IPS DF 4.7 (cell line): ENCODE results near the gene ARMCX5.

ENCODE experiments used
- DNase-seq: peaks from one replicate; pipeline ENCODE4 v3.0.0-alpha.2; 2013; ENCODE audit warnings: low spot score; ENCODE audit errors: extremely low read depth

ARMCX5 gene

DNA sequence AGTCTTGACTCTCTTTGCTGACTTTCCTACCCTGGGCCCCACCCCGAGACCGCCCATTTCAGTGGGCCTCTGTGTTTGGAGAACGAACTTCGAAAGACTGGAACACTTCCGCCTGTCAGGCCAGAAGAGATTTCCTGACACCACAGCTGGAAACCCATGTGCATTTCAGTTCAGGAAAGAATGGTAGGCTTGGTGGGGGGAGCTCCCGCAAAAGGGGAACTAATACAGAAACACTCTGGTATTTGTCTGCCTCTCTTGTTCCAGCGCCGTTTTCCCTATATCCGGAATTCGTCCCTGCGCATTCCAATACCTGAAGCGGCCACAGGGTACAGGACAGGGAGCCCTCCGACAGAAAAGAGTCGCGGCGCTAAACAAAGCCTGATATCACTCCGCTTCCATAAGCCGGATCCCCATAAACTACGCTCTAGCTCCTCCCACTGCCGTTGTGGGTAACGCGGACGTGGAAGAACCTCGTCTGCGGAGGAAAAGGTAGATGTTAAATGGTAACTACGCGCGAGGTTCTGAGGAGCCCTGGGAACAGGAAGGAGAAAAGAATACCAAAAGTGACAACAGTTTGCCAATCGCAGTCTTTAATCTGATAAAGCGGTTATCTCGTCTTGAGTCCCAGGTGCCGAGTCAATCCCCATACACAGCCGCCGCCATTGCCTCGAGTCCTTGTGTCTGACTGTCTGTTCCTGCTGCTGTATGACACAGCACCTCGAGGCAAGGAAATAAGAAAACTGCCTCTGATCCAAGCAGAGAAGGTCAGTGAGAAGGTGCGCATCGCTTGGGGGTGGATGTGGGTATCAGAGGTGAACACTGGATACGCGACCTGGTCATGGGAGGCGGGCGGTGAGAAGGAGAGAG is at the start of gene ARMCX5:
Gene ARMCX5, plus strand, starts transcription at position 432 of the 867 bp plus-strand sequence. CDS start 2,627 bp downstream, outside the sequence.
- peak; percentile 36 for DNase-seq

DNA sequence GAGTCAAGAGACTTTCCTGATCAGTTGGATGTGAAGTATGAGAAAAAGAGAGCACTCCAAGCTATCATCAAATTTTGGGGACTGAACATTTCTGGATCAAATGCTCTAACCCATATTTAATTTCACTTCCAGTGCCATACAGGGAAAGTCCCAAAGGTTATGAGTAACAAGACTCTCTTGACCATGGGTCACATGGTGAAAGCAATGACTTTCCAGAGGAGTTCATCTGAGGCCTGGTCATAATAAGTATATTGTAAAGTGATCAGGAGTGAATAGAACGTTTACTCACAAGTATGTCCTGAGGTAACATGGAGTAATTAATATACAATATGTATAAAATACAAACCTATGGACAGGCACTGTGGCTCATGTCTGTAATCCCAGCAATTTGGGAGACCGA is 40.7 kb upstream of the ARMCX5 start:
- no peak for DNase-seq

DNA sequence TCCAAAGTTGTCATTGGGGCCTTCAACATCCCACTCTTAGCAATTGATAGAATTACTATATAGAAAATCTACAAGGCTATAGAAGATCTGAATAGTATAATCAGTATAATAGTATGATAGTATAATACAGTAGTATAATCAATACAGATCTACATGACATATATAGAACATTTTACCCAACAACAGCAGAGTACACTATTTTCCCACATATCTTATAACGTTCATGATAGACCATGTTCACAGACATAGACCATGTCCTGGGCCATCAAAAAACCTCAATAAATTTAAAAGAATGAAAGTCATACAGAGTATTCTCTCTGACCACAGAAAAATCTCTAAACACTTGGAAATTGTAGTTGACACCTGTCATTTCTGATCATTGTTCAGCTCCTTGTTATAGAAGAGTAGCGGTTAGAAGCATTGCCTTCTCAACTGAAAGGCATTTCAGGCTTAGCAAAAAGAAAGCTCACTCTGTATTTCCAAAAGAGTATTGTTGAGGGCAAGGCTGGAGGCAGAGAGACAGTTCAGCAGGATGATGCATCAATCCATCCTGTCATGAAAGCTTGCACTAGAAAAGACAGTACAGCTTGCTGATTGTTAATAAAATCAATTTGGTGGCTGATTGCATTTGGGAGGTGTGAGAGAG is 38.8 kb upstream of the ARMCX5 start:
- DNase-seq: no peak

DNA sequence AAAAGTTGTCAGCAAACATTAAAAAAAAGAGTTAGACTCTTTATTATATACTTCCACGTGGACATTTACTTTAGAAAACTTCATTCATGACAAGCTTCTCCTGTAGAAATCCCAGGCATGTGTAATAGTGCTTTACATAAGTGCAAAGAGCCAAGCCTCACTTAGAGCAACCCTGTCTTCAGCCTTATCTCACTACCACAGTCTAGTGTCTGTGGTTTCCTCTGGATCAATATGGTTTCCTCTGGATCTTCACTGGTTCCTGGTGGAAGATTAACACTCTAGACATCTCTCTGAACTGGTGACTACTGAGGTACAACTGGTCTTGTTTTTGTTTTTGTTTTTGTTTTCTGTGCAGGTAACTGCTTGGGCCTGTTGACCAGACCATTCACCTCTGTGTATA is 18.4 kb upstream of the ARMCX5 start:
- no peak for DNase-seq

DNA sequence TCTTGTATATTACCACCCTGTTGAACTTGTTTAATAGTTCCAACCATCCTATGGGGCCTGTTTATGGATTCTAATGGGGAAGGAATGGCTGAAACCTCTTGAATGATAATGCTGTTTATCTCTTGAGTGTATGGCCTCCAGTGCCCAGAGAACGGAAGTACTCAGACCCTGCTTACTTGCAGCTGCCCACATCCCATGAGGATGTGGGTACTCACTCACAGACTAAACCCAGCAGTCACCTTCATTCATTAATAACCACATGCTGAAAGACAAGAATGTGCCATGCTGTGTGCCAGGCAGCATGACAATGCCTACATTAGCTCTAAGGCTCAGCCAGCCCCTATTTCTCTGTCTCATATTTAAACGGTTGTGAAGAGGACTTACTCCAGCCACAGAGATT is 5.9 kb upstream of the ARMCX5 start:
- DNase-seq: no peak

GRCh38 chrX:102599951-102600579 is 750 bp downstream of the ARMCX5 start:
- DNase-seq: no peak

DNA sequence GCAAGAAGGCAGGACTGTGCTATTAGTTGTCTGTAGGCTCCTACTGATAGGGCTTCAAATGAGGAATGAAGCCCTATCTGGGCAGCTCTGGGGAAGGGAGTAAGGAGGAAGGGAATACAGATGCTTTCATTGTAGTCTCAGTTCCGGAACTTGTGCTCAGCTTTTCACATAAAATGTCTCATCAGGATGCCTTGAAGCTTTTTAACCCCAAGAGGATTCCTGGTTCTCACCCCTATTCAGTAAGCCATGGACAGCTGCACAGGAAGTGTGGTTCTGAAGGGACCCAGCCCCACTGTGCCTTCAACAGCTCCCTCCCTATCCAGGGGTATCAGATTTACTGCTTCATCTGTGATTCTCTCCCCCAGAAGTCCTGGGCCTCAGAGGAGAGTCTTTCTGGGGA is 5.0 kb downstream of the ARMCX5 start:
- no peak for DNase-seq

GRCh38 chrX:102606115-102606514 is 6.8 kb downstream of the ARMCX5 start:
- DNase-seq: no peak

DNA sequence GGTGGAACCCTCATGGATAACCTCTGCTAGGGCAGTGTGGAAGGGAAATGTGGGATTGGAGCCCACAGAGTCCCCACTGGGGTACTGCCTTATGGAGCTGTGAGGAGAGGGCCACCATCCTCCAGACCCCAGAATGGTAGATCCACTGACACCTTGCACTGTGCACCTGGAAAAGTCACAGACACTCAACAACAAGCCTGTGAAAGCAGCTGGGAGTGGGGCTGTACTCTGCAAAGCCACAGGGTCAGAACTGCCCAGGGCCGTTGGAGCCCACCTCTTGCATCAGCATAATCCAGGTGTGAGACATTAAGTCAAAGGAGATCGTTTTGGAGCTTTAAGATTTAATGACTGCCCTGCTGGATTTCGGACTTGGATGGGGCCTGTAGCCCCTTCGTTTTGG is 11.6 kb downstream of the ARMCX5 start:
- DNase-seq: no peak

DNA sequence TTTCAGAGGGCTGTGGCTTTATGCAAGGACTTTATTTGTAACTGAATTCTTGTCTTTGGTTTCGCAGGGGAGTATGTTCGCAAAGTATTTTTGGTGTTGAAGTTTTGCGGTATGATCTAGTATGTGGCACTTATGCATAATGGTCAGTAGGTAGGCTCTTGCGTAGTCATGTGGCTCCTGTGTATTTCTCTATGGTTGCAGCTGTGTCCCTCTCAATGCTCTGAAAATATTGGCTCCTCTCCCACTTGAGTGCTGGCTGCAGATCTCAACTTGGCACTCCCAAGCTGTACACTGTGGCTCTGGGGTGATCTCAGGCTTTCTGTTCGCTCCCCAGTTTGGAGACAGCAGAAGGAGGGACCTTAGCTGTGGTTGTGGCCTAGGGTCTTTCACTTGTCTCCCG is 24.8 kb downstream of the ARMCX5 start:
- DNase-seq: no peak

DNA sequence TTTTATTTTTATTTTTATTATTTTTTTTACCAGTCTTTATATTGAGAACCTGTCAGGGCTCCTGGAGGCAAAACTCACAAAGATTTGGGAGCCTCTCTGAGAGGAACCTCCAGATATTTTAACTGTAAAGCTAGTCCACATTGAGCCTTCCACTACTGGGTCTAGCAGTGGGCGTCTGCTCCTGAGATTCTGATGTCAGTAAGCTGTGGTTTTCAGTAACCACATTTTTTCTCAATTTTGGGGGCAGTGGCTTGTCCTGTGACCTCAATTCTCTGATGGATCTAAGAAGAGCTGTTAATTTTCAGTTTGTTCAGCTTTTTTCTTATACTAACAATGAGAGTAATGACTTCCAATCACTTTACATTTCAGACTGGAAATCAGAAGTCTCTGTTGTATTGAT is 28.3 kb downstream of the ARMCX5 start:
- DNase-seq: no peak

DNA sequence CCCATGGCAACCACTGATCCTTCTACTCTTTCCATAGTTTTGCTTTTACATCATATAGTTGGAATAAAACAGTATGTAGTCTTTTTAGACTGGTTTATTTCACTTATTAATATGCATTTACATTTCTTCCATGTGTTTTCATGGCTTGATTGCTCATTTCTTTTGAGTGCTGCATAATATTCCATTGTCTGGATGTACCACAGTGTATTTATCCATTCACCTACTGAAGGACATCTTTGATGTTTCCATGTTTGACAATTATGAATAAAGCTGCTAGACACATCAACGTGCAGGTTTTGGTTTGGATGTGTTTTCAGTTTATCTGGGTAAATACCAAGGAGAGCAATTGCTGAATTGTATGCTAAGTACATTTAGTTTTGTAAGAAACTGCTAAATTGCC is 38.2 kb downstream of the ARMCX5 start:
- no peak for DNase-seq

- no peak for DNase-seq
Observed at GRCh38 chrX:102650903-102651241, 51.6 kb downstream of the ARMCX5 start.

- DNase-seq: no peak
Observed at GRCh38 chrX:102651242-102652011, 52.1 kb downstream of the ARMCX5 start, which contains the start of gene GPRASP1. Gene GPRASP1, plus strand, starts transcription at chrX:102651483. Its CDS starts 2,431 bp downstream, at chrX:102653914.

GRCh38 chrX:102652031-102652688 is 52.8 kb downstream of the ARMCX5 start:
- no peak for DNase-seq
